ENCODE results near the gene SARM1. TPM values are rescaled to one million over a fixed set of nuclear protein-coding genes. Genes with fewer than 3 reads are reported as not detected.

The SARM1 gene
- total RNA-seq, 1 donor from 2014 or later, result 29.6 TPM

DNA sequence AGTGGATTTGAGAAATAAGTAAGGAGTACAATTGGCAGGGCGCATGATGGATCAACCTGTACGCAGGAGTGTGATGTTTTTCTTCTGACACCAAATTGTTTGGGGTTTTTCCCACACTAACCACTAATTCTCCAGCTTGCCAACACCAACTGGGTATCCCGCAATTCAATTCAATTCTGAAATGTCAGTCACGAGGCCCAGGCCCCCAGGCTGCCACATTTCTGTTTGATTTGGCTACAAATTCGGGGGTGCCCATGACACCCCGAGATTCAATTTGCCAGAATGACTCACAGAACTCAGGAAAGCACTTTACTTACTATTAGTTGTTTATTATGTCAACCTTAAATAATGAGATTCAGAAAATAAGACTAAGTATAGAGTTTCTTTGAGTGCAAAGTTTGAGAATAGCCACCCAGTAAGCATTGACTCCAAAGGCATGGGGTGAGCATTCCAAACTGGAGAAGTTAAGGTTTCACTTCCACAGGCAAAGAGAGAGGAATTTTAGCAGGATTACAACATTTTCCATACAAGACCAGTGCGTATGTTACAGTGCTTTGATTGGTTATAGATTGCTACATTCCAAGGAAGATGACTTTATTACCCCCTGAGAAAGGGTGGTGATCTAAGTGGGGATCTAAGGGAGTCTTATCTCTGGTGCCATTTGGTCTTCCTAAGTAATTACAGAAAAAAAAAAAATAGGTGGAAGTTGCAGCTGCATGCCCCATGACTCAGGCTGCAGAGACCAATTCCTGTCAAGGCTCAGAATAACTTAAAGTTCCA is 23.0 kb downstream of the SARM1 start:
- no peak for DNase-seq (ENCODE audit: extremely low spot score, unreplicated experiment)
- H3K9me3 Mint-ChIP-seq, result no peaks in the 10 kb centered on the region
- H3K27ac Mint-ChIP-seq, result no peak overlapping the region
- no peaks in the 10 kb centered on the region for H3K27me3 Mint-ChIP-seq
- peaks cover 11% of the 10 kb centered on the region for H3K4me1 Mint-ChIP-seq (ENCODE audit: unreplicated experiment)
- TF ChIP-seq, protein P1, sequence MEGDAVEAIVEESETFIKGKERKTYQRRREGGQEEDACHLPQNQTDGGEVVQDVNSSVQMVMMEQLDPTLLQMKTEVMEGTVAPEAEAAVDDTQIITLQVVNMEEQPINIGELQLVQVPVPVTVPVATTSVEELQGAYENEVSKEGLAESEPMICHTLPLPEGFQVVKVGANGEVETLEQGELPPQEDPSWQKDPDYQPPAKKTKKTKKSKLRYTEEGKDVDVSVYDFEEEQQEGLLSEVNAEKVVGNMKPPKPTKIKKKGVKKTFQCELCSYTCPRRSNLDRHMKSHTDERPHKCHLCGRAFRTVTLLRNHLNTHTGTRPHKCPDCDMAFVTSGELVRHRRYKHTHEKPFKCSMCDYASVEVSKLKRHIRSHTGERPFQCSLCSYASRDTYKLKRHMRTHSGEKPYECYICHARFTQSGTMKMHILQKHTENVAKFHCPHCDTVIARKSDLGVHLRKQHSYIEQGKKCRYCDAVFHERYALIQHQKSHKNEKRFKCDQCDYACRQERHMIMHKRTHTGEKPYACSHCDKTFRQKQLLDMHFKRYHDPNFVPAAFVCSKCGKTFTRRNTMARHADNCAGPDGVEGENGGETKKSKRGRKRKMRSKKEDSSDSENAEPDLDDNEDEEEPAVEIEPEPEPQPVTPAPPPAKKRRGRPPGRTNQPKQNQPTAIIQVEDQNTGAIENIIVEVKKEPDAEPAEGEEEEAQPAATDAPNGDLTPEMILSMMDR (conservative IDR thresholded peaks at IDR 0.05), result no peak
- H3K36me3 Mint-ChIP-seq, result peaks cover 21% of the 10 kb centered on the region
- no peak overlapping the region for H3K4me3 Mint-ChIP-seq

DNA sequence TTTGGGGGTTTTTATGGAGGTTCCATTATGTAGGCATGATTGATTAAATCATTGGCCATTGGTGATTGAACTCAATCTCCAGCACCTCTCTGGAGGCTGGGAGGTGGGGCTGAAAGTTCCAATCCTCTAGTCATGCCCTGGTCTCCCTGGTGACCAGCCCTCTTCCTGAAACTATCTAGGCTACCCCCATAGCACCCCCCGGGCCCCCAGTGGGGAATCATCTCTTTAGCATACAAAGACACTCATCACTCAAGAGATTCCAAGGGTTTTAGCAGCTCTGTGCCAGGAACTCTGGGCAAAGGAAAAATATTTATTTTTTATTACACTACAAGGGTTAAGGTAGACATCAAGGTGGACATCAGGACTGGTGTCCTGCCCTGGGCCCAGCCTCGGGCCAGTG is 23.9 kb downstream of the SARM1 start:
- TF ChIP-seq, protein P1 (conservative IDR thresholded peaks at IDR 0.05), result no peak
- peaks cover 11% of the 10 kb centered on the region for H3K4me1 Mint-ChIP-seq (ENCODE audit: unreplicated experiment)
- DNase-seq (ENCODE audit: extremely low spot score, unreplicated experiment), result no peak

DNA sequence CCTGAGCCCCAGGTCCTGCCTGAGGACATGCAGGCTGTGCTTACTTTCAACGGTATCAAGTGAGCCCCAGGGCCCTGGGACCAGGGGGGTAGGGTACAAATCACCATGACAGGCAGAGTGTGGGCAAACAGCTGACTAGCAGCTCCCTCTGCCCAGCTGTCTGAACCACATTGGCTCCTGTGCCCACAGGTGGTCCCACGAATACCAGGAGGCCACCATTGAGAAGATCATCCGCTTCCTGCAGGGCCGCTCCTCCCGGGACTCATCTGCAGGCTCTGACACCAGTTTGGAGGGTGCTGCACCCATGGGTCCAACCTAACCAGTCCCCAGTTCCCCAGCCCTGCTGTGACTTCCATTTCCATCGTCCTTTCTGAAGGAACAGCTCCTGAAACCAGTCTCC is 24.5 kb downstream of the SARM1 start:
- no peak for DNase-seq (ENCODE audit: extremely low spot score, unreplicated experiment)
- Mint-ChIP-seq H3K9me3 (no peaks in the 10 kb centered on the region), H3K4me3 (no peak overlapping the region), H3K4me1 (ENCODE audit: unreplicated experiment) (peaks cover 11% of the 10 kb centered on the region), H3K27me3 (no peaks in the 10 kb centered on the region), H3K27ac (no peak overlapping the region), H3K36me3 (peaks cover 10% of the 10 kb centered on the region)
- TF ChIP-seq, protein P1 (conservative IDR thresholded peaks at IDR 0.05), result no peak

More for the DNA sequence above, 23.9 kb downstream of the SARM1 start:
- Mint-ChIP-seq H3K27ac (no peak overlapping the region), H3K9me3 (no peaks in the 10 kb centered on the region), H3K4me3 (no peak overlapping the region), H3K27me3 (no peaks in the 10 kb centered on the region), H3K36me3 (peaks cover 14% of the 10 kb centered on the region)

DNA sequence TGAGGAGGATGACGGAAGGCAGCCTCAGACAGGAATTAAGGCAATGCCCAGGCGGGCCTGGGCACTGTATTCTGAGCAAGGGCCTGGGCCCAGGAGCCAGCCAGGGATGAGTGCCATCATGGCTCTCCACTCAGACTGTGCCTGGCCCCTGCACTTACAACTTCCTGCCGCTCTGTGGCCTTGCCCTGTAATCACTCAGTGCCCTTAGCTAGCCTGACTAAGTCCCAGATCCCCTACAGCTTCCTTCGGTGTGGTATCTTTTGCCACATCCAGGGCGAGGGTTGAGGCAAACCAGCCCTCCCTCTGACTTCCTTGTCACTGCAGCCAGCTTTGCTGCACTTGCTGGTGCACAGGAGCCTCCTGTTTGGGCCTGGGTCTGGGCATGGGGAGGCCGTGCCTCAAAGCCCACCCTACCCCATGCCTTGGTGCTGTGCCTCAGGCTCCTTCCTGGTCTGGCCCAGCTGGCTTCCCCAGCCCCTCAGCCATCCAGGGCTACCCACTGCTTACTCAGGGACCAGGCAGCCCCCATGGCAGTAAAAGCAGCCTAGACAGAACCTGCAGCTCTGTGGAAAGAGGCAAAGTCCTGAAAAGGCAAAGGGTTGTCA is 25.2 kb downstream of the SARM1 start:
- Mint-ChIP-seq H3K4me3 (no peak overlapping the region), H3K27ac (no peak overlapping the region), H3K27me3 (no peaks in the 10 kb centered on the region), H3K4me1 (ENCODE audit: unreplicated experiment) (peaks cover 11% of the 10 kb centered on the region), H3K9me3 (no peaks in the 10 kb centered on the region), H3K36me3 (peaks cover 5% of the 10 kb centered on the region)
- DNase-seq (ENCODE audit: extremely low spot score, unreplicated experiment), result no peak
- TF ChIP-seq, protein P1 (conservative IDR thresholded peaks at IDR 0.05), result no peak

DNA sequence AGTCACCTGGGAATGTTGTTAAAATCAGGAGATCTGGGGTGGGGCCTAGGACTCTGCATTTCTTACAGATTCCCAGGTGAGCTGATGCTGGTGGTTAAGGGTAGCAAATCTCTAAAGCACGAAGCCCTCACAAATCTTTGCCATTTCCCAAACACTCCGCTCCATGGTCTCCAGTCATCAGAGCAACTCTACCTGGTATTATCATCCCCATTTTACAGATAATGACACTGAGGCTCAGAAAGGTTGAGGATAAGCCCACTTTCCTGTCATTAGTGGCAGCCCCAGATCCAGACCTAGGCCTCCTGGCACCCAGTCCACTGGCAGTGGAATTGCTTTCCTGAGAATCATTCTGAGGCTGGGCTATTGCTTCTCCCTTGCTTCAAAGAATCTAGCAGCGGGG is 25.8 kb downstream of the SARM1 start:
- no peak for DNase-seq (ENCODE audit: extremely low spot score, unreplicated experiment)
- Mint-ChIP-seq H3K9me3 (no peaks in the 10 kb centered on the region), H3K27me3 (no peaks in the 10 kb centered on the region), H3K36me3 (peaks cover 5% of the 10 kb centered on the region), H3K27ac (no peak overlapping the region), H3K4me1 (ENCODE audit: unreplicated experiment) (peaks cover 11% of the 10 kb centered on the region), H3K4me3 (no peak overlapping the region)
- TF ChIP-seq, protein P1 (conservative IDR thresholded peaks at IDR 0.05), result no peak

All from type B pancreatic cell (in vitro differentiated cells).